Pons (tissue), 1 donor: ENCODE data around the gene STH.

Experiments used
- DNase-seq: peaks from one replicate; pipeline ENCODE4 v3.0.0-alpha.2; 2016; ENCODE audit warnings: low spot score

Gene STH

DNA sequence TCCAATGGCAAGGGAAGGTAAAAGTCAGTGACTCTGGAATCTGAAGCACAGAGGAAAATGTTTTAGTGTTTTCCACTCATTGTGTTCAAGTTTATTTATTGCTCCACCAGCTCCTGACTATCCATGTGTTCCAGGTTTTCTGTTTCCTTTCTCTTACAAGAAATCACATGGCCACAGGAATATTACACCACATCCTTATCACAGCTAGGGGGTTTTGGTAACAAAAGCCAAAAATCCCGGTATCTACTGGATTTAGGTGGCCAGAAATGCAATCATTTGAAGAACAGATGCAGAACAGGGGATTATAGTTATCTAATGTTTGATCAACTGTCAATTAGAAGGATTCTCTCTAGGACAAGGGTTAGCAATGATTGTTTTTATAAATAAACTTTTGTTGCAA, 47.9 kb downstream of the STH start:
- DNase-seq: no peak

GRCh38 chr17:46047398-46047797, 48.3 kb downstream of the STH start:
- DNase-seq: no peak

DNA sequence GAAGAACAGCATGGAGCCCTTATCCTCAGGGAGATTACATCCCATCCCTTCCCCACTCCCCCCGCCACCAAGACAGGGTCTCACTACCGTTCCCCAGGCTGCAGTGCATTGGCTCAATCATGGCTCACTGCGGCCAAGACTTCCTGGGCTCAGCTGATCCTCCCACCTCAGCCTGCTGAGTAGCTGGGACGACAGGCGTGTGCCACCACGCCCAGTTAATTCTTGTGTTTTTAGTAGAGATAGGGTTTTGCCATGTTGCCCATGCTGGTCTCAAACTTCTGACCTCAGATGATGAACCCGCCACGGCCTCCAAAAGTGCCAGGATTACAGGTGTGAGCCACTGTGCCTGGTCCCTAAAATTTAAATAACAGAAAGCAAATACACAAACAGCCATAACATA, 48.8 kb downstream of the STH start:
- no peak for DNase-seq
